ENCODE data around the gene SCGB3A2. TPM values are rescaled to one million over a fixed set of nuclear protein-coding genes. Genes with fewer than 3 reads are reported as not detected.

Gene SCGB3A2
- polyA plus RNA-seq (not detected in 2 replicates), polyA minus RNA-seq (not detected in 2 replicates)

GRCh38 chr5:147878066-147878759 lies at the start of gene SCGB3A2:
SCGB3A2 (plus strand) TSS chr5:147878711; CDS start chr5:147878804, 93 bp downstream.
- no peaks in the 10 kb centered on the region for H3K9me2 ChIP-seq (ENCODE audit: insufficient read depth, low read length)
- no peaks in the 10 kb centered on the region for H3K36me3 ChIP-seq (ENCODE audit: insufficient read depth, low read length)
- H3K79me2 ChIP-seq (replicated peaks; ENCODE audit: insufficient read depth, low read length) = no peaks in the 10 kb centered on the region
- H4K20me1 ChIP-seq (ENCODE audit: insufficient read depth) = no peaks in the 10 kb centered on the region
- no peak within 1 kb of the TSS for H2AFZ ChIP-seq (ENCODE audit: low read depth, low read length)
- H3K4me2 ChIP-seq (ENCODE audit: low read length) = no peak within 1 kb of the TSS
- no peak for TF ChIP-seq RAD21 (conservative IDR thresholded peaks at IDR 0.05)
- TF ChIP-seq EP300 (conservative IDR thresholded peaks at IDR 0.05; ENCODE audit: poor library complexity, severe bottlenecking) = no peak
- no peak for TF ChIP-seq MXI1 (conservative IDR thresholded peaks at IDR 0.05; ENCODE audit: poor library complexity, severe bottlenecking)
- TF ChIP-seq TAF1 (IDR thresholded peaks at IDR 0.05; ENCODE audit: low read depth) = no peak
- TF ChIP-seq EZH2 (IDR thresholded peaks at IDR 0.05; ENCODE audit: borderline replicate concordance, insufficient read depth, low read length, poor library complexity, severe bottlenecking) = no peak
- TF ChIP-seq CTCF (IDR thresholded peaks at IDR 0.05; ENCODE audit: poor library complexity, severe bottlenecking) = no peak
- TF ChIP-seq REST (IDR thresholded peaks at IDR 0.05; ENCODE audit: borderline replicate concordance) = no peak
- no peak for TF ChIP-seq SMC3 (conservative IDR thresholded peaks at IDR 0.05; ENCODE audit: poor library complexity)
- no peaks in the 10 kb centered on the region for H3K9me3 ChIP-seq (ENCODE audit: low read length)
- no peaks in the 10 kb centered on the region for H3K27me3 ChIP-seq (ENCODE audit: insufficient read depth, low read depth, low read length)
- no peaks in the 10 kb centered on the region for H3F3A ChIP-seq (ENCODE audit: insufficient read depth, low read length, poor library complexity, severe bottlenecking)
- no peak within 1 kb of the TSS for H3K9ac ChIP-seq (ENCODE audit: low read length)
- no peak within 1 kb of the TSS for H3K27ac ChIP-seq (ENCODE audit: low read length)
- no peak within 1 kb of the TSS for H3K4me3 ChIP-seq (ENCODE audit: low read length)

GRCh38 chr5:147830035-147830434 lies 48.5 kb upstream of the SCGB3A2 start:
- Histone ChIP-seq H2AFZ (ENCODE audit: low read depth, low read length) (no peak overlapping the region), H3F3A (ENCODE audit: insufficient read depth, low read length, poor library complexity, severe bottlenecking) (no peaks in the 10 kb centered on the region), H4K20me1 (ENCODE audit: insufficient read depth) (no peaks in the 10 kb centered on the region), H3K79me2 (replicated peaks; ENCODE audit: insufficient read depth, low read length) (no peaks in the 10 kb centered on the region), H3K4me2 (ENCODE audit: low read length) (no peak overlapping the region), H3K9ac (ENCODE audit: low read length) (no peak overlapping the region), H3K9me2 (ENCODE audit: insufficient read depth, low read length) (no peaks in the 10 kb centered on the region), H3K9me3 (ENCODE audit: low read length) (no peaks in the 10 kb centered on the region), H3K27me3 (ENCODE audit: insufficient read depth, low read depth, low read length) (no peaks in the 10 kb centered on the region), H3K36me3 (ENCODE audit: insufficient read depth, low read length) (no peaks in the 10 kb centered on the region), H3K4me3 (ENCODE audit: low read length) (no peak overlapping the region), H3K27ac (ENCODE audit: low read length) (no peak overlapping the region)
- no peak for TF ChIP-seq SMC3 (conservative IDR thresholded peaks at IDR 0.05; ENCODE audit: poor library complexity)
- no peak for TF ChIP-seq CTCF (IDR thresholded peaks at IDR 0.05; ENCODE audit: poor library complexity, severe bottlenecking)
- TF ChIP-seq MXI1 (conservative IDR thresholded peaks at IDR 0.05; ENCODE audit: poor library complexity, severe bottlenecking) = no peak
